ENCODE data around the gene RASL10B. TPM values are rescaled to one million over a fixed set of nuclear protein-coding genes. Genes with fewer than 3 reads are reported as not detected.

RASL10B gene
- total RNA-seq, 2 experiments from 2014 or later, result not detected

- no peaks in the 10 kb centered on the region for H3K4me1 ChIP-seq (ENCODE audit: insufficient read depth, low read length, poor library complexity, severe bottlenecking)
- TF ChIP-seq EZH2phosphoT487 (IDR thresholded peaks at IDR 0.05; ENCODE audit: borderline replicate concordance, low read depth, low read length), result no peak
- TF ChIP-seq, protein P1, sequence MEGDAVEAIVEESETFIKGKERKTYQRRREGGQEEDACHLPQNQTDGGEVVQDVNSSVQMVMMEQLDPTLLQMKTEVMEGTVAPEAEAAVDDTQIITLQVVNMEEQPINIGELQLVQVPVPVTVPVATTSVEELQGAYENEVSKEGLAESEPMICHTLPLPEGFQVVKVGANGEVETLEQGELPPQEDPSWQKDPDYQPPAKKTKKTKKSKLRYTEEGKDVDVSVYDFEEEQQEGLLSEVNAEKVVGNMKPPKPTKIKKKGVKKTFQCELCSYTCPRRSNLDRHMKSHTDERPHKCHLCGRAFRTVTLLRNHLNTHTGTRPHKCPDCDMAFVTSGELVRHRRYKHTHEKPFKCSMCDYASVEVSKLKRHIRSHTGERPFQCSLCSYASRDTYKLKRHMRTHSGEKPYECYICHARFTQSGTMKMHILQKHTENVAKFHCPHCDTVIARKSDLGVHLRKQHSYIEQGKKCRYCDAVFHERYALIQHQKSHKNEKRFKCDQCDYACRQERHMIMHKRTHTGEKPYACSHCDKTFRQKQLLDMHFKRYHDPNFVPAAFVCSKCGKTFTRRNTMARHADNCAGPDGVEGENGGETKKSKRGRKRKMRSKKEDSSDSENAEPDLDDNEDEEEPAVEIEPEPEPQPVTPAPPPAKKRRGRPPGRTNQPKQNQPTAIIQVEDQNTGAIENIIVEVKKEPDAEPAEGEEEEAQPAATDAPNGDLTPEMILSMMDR (conservative IDR thresholded peaks at IDR 0.05; ENCODE audit: low read length), result no peak
- ChIA-PET CTCF (ENCODE audit: unreplicated experiment) (no interaction called here), POLR2A (interaction anchor here (0.6 kb wide), 1 partner anchor 68 kb away, joined by 3 read pairs; no protein-coding TSS in a partner anchor)
- TSS peak; percentile 41 for BruUV-seq (replicated peaks)
- H3K27ac ChIP-seq (ENCODE audit: low read depth, low read length, poor library complexity, severe bottlenecking), result no peak overlapping the region
- H3K4me2 ChIP-seq (ENCODE audit: low read length), result no peak overlapping the region
- no peaks in the 10 kb centered on the region for H3K79me2 ChIP-seq (ENCODE audit: insufficient read depth, low read depth, low read length)
- H3K9me2 ChIP-seq (ENCODE audit: insufficient read depth, low read length), result no peaks in the 10 kb centered on the region
- no peak overlapping the region for H3K4me3 ChIP-seq (ENCODE audit: low read depth, low read length, poor library complexity, severe bottlenecking)
- no peaks in the 10 kb centered on the region for H3K9me3 ChIP-seq (ENCODE audit: low read length)
- DNase-seq (ENCODE audit: low spot score), result no peak
- intact Hi-C loops (cut with micrococcal nuclease; ENCODE audit: unreplicated experiment), result no loop called here
- H2AFZ ChIP-seq (ENCODE audit: low read length), result no peak overlapping the region
- peaks cover 86% of the 10 kb centered on the region for H3K36me3 ChIP-seq (ENCODE audit: insufficient read depth, low read length)
- H4K20me1 ChIP-seq (ENCODE audit: insufficient read depth, low read length), result no peaks in the 10 kb centered on the region
These were observed 47.2 kb upstream of the RASL10B start for GRCh38 chr17:35684055-35684802.

DNA sequence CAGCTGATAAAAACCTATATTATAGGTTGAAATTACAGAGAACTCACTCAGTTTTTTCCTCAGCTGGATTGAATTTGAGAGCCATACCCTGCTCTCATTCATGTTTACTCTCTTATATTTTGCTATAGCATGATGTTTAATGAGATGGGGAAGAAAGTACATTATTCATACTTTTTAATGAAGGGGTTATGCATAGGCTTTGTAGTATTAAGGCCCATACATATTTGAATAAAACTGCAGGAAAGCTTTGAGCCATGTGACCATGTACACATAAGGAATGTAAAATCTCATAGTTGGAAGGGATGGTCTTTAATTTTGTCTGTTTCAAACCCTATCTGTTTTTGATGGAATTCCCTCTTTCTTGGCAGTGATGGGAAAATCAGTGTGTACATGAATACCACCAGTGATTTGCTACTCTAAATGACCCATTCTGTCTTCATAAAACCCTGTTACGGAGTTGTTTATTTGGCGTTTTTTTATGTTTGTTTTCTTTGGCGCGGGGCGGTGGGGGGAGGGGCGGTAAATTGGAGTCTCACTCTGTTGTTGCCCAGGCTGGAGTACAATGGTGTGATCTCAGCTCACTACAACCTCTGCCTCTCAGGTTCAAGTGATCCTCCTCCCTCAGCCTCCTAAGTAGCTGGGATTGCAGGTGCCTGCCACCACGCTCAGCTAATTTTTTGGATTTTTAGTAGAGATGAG, 38.8 kb upstream of the RASL10B start:
- ChIA-PET POLR2A (interaction anchor here (1.0 kb wide), 1 partner anchor 34 kb away, joined by 3 read pairs; no protein-coding TSS in a partner anchor), CTCF (ENCODE audit: unreplicated experiment) (no interaction called here)
- no TSS peak for BruUV-seq (replicated peaks)
- no peak overlapping the region for H3K4me3 ChIP-seq (ENCODE audit: low read depth, low read length, poor library complexity, severe bottlenecking)
- H3K9me3 ChIP-seq (ENCODE audit: low read length), result no peaks in the 10 kb centered on the region
- intact Hi-C loops (cut with micrococcal nuclease; ENCODE audit: unreplicated experiment), result no loop called here
- H2AFZ ChIP-seq (ENCODE audit: low read length), result no peak overlapping the region
- H3K9me2 ChIP-seq (ENCODE audit: insufficient read depth, low read length), result no peaks in the 10 kb centered on the region
- H3K27ac ChIP-seq (ENCODE audit: low read depth, low read length, poor library complexity, severe bottlenecking), result no peak overlapping the region
- H3K79me2 ChIP-seq (ENCODE audit: insufficient read depth, low read depth, low read length), result no peaks in the 10 kb centered on the region
- no peak overlapping the region for H3K4me2 ChIP-seq (ENCODE audit: low read length)
- no peak for DNase-seq (ENCODE audit: low spot score)
- H3K36me3 ChIP-seq (ENCODE audit: insufficient read depth, low read length), result peaks cover 54% of the 10 kb centered on the region
- TF ChIP-seq, protein P1 (conservative IDR thresholded peaks at IDR 0.05; ENCODE audit: low read length), result no peak
- no peak for TF ChIP-seq EZH2phosphoT487 (IDR thresholded peaks at IDR 0.05; ENCODE audit: borderline replicate concordance, low read depth, low read length)
- no peaks in the 10 kb centered on the region for H3K4me1 ChIP-seq (ENCODE audit: insufficient read depth, low read length, poor library complexity, severe bottlenecking)
- H4K20me1 ChIP-seq (ENCODE audit: insufficient read depth, low read length), result no peaks in the 10 kb centered on the region

DNA sequence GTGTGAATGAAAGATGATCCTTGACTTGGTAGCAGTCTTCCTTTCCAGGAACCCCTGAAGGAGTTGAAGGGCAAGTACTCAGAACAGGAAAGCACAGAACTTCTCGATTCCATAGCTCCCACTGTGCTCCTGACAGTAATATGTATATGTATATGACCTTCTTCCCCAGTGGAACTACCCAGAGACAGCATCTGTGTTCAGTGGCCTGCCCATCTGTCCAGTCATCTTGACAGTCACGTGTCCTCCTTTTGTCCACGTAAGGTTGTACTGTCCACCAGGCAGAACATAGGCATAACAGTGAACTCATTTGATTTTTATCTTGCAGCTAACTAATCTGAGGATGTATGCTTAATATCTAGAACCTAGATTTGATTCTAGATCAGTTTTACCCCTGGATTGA, 37.8 kb upstream of the RASL10B start:
- peaks cover 44% of the 10 kb centered on the region for H3K36me3 ChIP-seq (ENCODE audit: insufficient read depth, low read length)
- H3K4me2 ChIP-seq (ENCODE audit: low read length), result no peak overlapping the region
- intact Hi-C loops (cut with micrococcal nuclease; ENCODE audit: unreplicated experiment), result no loop called here
- no peaks in the 10 kb centered on the region for H4K20me1 ChIP-seq (ENCODE audit: insufficient read depth, low read length)
- ChIA-PET CTCF (ENCODE audit: unreplicated experiment) (no interaction called here), POLR2A (no interaction called here)
- no peak overlapping the region for H3K4me3 ChIP-seq (ENCODE audit: low read depth, low read length, poor library complexity, severe bottlenecking)
- BruUV-seq (replicated peaks), result no TSS peak
- DNase-seq (ENCODE audit: low spot score), result no peak
- H3K4me1 ChIP-seq (ENCODE audit: insufficient read depth, low read length, poor library complexity, severe bottlenecking), result no peaks in the 10 kb centered on the region
- no peaks in the 10 kb centered on the region for H3K79me2 ChIP-seq (ENCODE audit: insufficient read depth, low read depth, low read length)
- H2AFZ ChIP-seq (ENCODE audit: low read length), result no peak overlapping the region
- H3K9me2 ChIP-seq (ENCODE audit: insufficient read depth, low read length), result no peaks in the 10 kb centered on the region
- H3K27ac ChIP-seq (ENCODE audit: low read depth, low read length, poor library complexity, severe bottlenecking), result no peak overlapping the region
- H3K9me3 ChIP-seq (ENCODE audit: low read length), result no peaks in the 10 kb centered on the region
- TF ChIP-seq, protein P1 (conservative IDR thresholded peaks at IDR 0.05; ENCODE audit: low read length), result no peak
- TF ChIP-seq EZH2phosphoT487 (IDR thresholded peaks at IDR 0.05; ENCODE audit: borderline replicate concordance, low read depth, low read length), result no peak

Data from OCI-LY7 (cell line).